Measurements from ENCODE around the gene ZNF385A. TPM values are rescaled to one million over a fixed set of nuclear protein-coding genes. Genes with fewer than 3 reads are reported as not detected.
A peak's percentile ranks its signal among the peaks of the same experiment; 100 is the strongest.

Gene ZNF385A
- total RNA-seq, 4 donors from 2014 or later: 24.2 to 38.9 (median 29.3) TPM

DNA sequence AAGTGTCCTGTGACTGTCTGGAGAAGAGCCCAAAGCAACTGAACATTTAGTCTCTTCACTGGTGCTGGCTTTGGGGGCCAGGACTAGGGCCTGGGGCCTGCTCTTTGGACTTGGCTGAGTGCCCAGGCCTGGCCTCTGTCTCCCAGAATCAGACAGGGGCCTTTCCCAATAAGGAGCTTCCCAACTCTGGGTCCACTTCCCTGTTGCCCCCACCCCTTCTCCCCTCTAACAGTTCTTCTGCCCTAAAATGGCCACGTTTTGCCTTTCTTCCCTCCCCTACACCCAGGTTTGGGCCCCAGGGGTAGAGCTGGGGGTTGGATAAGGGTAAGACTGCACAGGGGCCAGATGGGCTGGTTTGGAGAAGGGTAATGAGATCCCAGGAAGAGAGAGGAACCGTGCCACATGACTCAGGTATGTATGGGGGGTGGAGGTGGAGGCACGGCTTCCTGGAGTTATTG, 44.5 kb upstream of the ZNF385A start:
- TF ChIP-seq, protein P1, sequence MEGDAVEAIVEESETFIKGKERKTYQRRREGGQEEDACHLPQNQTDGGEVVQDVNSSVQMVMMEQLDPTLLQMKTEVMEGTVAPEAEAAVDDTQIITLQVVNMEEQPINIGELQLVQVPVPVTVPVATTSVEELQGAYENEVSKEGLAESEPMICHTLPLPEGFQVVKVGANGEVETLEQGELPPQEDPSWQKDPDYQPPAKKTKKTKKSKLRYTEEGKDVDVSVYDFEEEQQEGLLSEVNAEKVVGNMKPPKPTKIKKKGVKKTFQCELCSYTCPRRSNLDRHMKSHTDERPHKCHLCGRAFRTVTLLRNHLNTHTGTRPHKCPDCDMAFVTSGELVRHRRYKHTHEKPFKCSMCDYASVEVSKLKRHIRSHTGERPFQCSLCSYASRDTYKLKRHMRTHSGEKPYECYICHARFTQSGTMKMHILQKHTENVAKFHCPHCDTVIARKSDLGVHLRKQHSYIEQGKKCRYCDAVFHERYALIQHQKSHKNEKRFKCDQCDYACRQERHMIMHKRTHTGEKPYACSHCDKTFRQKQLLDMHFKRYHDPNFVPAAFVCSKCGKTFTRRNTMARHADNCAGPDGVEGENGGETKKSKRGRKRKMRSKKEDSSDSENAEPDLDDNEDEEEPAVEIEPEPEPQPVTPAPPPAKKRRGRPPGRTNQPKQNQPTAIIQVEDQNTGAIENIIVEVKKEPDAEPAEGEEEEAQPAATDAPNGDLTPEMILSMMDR (IDR thresholded peaks at IDR 0.05): no peak
- TF ChIP-seq POLR2A (IDR thresholded peaks at IDR 0.05): no peak
- H3K4me1 ChIP-seq: peaks cover 36 to 53% of the 10 kb centered on the region in 2 donors
- intact Hi-C loops (cut with DNase I): no loop called here
- no peaks in the 10 kb centered on the region for H3K27me3 ChIP-seq
- no peak overlapping the region for H3K4me3 ChIP-seq (replicated peaks in 1 of 3)
- 68 to 80% methylated on average over 3 of the region's 3 CpGs for WGBS, 2 donors
- H3K9me3 ChIP-seq: no peaks in the 10 kb centered on the region
- DNase-seq: no peak
- H3K36me3 ChIP-seq: no peaks in the 10 kb centered on the region
- peak overlapping the region; percentile 32 to 54 (median 35) for H3K27ac ChIP-seq

DNA sequence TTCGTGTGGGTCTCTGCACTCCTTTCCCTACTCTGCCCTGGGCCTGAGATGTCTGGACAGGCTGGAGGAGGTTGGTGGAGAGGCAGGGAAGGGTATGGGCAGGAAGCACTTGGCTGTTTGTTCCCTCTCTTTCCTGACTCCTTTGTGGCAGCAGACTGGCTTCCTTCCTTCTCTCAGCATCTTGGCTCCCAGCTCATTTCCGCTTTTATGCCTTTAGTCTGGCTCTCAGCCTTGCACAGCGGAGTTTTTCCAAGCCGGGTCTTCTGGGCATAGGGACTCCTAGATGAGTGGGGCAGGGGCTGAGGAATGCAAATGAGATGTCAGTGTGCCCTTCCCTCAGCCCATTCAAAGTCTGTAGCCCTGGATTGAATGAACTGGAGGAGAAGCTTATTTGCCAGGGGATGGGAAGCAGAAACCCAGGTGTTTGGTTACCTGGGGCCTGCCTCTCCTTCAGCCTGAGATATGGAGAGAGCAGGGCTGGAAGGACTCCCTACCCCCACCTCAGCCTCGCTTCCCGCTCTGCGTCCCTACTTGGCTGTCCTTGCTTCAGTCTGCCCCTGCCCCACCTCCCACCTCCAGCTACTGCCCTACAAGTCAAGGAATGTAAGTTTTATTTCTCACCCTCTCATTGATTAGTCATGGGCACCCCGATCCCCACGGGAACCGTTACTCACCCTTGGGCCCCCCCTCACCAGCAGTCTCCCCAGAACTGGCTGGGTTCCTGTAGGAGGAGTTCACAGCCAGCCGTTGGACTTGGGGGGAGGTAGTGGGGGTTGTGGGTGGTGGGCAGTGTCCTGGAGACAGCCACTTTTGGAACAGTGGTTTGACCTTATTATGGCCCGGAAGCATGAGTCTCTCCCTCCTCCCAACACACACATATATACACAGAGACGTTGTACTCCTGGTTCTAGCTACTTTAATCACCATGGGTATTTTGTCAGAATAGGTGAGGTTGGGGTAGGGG, 43.8 kb upstream of the ZNF385A start:
- TF ChIP-seq POLR2A (IDR thresholded peaks at IDR 0.05): no peak
- TF ChIP-seq, protein P1 (IDR thresholded peaks at IDR 0.05): no peak
- intact Hi-C loops (cut with DNase I): no loop called here
- Histone ChIP-seq H3K4me3 (replicated peaks in 1 of 3) (no peak overlapping the region), H3K4me1 (peaks cover 36 to 53% of the 10 kb centered on the region in 2 donors), H3K9me3 (no peaks in the 10 kb centered on the region), H3K27me3 (no peaks in the 10 kb centered on the region), H3K36me3 (no peaks in the 10 kb centered on the region), H3K27ac (peak overlapping the region in 2 of 3 donors; percentile 35 to 54)
- 49 to 52% methylated on average over 12 to 13 of the region's 13 CpGs for WGBS, 2 donors
- no peak for DNase-seq

DNA sequence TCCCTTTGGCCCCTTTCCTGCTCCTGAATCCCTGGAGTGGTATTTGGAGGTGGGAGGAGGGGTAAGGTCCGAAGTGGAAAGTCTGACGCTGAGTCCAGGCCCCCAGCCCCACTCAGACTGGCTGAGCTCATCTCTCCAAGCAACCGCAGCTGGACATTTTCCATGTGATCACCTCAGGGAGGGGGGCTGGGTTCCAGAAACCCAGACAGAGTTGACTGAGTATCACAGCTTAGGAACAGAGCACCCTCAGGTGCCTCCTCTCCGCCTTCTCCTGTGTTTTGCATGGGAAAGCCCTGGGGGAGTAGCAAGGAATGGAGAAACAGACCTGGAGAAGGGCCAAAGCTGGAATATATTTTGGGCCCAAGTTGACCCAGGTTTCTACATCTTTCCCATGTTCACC, 42.6 kb upstream of the ZNF385A start:
- Histone ChIP-seq H3K4me1 (peaks cover 36 to 50% of the 10 kb centered on the region in 2 donors), H3K27me3 (no peaks in the 10 kb centered on the region)
- WGBS, 2 donors: 50 to 57% methylated on average over 4 of the region's 4 CpGs

DNA sequence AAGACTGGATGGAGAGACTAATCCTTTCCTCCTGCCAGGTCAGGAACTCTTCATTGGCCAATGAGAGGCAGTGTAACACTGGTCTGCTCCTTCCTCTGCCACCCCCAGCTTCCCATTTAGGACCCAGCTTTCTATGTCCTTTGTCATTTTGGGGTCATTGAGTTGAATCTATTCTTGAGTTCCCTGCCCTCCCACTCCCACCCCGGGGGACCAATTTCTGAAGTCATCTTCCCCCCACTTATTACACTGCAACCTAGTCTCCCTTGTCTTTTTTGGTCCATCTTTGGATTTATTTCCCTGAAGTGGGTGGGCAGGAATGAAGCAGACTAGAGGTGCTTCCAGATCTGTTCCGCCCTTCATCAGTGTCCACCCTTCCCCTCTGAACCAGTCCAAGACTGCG, 42.2 kb upstream of the ZNF385A start:
- whole genome bisulfite sequencing, 2 donors: 69 to 74% methylated on average over 3 of the region's 3 CpGs
- DNase-seq: no peak
- H3K27ac ChIP-seq: peak overlapping the region in 1 of 3 donors; percentile 11
- no peaks in the 10 kb centered on the region for H3K9me3 ChIP-seq
- H3K36me3 ChIP-seq: no peaks in the 10 kb centered on the region
- no peaks in the 10 kb centered on the region for H3K27me3 ChIP-seq
- peaks cover 35 to 50% of the 10 kb centered on the region in 2 donors for H3K4me1 ChIP-seq
- intact Hi-C loops (cut with DNase I): no loop called here
- TF ChIP-seq, protein P1 (IDR thresholded peaks at IDR 0.05): no peak
- no peak for TF ChIP-seq POLR2A (IDR thresholded peaks at IDR 0.05)
- no peak overlapping the region for H3K4me3 ChIP-seq (replicated peaks in 1 of 3)

More for the DNA sequence above, 42.6 kb upstream of the ZNF385A start:
- intact Hi-C loops (cut with DNase I): no loop called here
- no peak for DNase-seq
- TF ChIP-seq, protein P1 (IDR thresholded peaks at IDR 0.05): no peak
- TF ChIP-seq POLR2A (IDR thresholded peaks at IDR 0.05): no peak
- H3K36me3 ChIP-seq: no peaks in the 10 kb centered on the region
- no peaks in the 10 kb centered on the region for H3K9me3 ChIP-seq
- H3K27ac ChIP-seq: peak overlapping the region in 1 of 3 donors; percentile 11
- H3K4me3 ChIP-seq (replicated peaks in 1 of 3): no peak overlapping the region

DNA sequence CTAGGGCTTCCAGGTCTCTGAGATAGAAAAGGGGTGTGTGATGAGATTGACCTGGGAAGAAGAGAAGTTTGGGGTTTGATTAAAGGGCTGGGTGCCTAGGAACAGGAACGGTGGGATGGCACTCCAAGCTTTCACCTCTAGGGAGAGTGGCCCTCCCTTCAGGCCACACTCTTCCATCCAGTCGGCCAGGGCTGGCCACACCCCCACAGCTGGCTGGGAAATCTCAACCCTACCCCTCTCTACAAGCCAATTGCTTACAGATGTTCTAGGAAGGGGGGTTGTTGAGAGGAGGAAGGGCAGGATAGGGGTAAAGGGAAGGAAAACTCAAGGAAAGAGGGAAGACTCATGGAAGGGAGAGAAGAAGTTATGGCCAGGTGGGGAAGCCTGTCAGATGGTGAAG, 41.2 kb upstream of the ZNF385A start:
- no peak overlapping the region for H3K27ac ChIP-seq
- WGBS, 2 donors: 21 to 30% methylated on average over 2 of the region's 2 CpGs
- intact Hi-C loops (cut with DNase I): no loop called here

More for the DNA sequence above, 41.2 kb upstream of the ZNF385A start:
- no peak overlapping the region for H3K4me3 ChIP-seq (replicated peaks in 1 of 3)
- no peak for DNase-seq
- H3K27me3 ChIP-seq: no peaks in the 10 kb centered on the region
- no peaks in the 10 kb centered on the region for H3K36me3 ChIP-seq
- no peaks in the 10 kb centered on the region for H3K9me3 ChIP-seq
- H3K4me1 ChIP-seq: peaks cover 30 to 42% of the 10 kb centered on the region in 2 donors
- TF ChIP-seq, protein P1 (IDR thresholded peaks at IDR 0.05): no peak
- TF ChIP-seq POLR2A (IDR thresholded peaks at IDR 0.05): no peak

Data from thyroid gland (tissue), 4 donors.